Vagina (tissue), 2 donors: ENCODE measurements around the gene SMAD5. TPM values are rescaled to one million over a fixed set of nuclear protein-coding genes. Genes with fewer than 3 reads are reported as not detected.
A peak's percentile ranks its signal among the peaks of the same experiment; 100 is the strongest.

ENCODE experiments used
- DNase-seq, 2 donors: peaks; one replicate each; pipeline ENCODE4 v3.0.0-alpha.2; 2017; ENCODE audit errors: extremely low spot score in 2 of 2
- H3K27ac ChIP-seq: fragments of 200-600 bp; sonication (generic); one replicate; pipeline ENCODE4 v1.5.1; 2019
- H3K27me3 ChIP-seq: fragments of 200-600 bp; sonication (generic); one replicate; pipeline ENCODE4 v1.5.1; 2019
- H3K36me3 ChIP-seq, 2 donors: fragments of 200-600 bp; sonication (generic); one replicate each; pipeline ENCODE4 v1.5.1; 2017 to 2019
- H3K4me1 ChIP-seq: fragments of 200-600 bp; sonication (generic); one replicate; pipeline ENCODE4 v1.5.1; 2019
- H3K4me3 ChIP-seq, 2 donors: fragments of 200-600 bp; sonication (generic); 1 replicate in 1 of 2; 2 replicates in 1 of 2; pipeline ENCODE4 v1.5.1; 2016 to 2019
- H3K9me3 ChIP-seq: fragments of 200-600 bp; sonication (generic); one replicate; pipeline ENCODE4 v1.5.1; 2019
- POLR2A ChIP-seq, 2 donors: fragments of 450-650 bp; IDR thresholded peaks; one replicate each; pipeline ENCODE4 v1.6.1; 2017; ENCODE audit warnings: antibody characterized with exemption in 2 of 2, mild to moderate bottlenecking in 2 of 2, moderate library complexity in 2 of 2
- POLR2AphosphoS5 ChIP-seq, 2 donors: sonication (generic); formaldehyde crosslinking; IDR thresholded peaks; one replicate each; pipeline ENCODE4 v1.9.0; 2017; ENCODE audit warnings: antibody characterized with exemption in 2 of 2, mild to moderate bottlenecking in 2 of 2, low read depth in 1 of 2; ENCODE audit not compliant: insufficient read depth in 1 of 2
- intact Hi-C: fragments of 100-400 bp; cut with DNase I; formaldehyde crosslinking; loops from one replicate; pipeline ENCODE4 v1.15.1; 2023
- total RNA-seq: library from RNA; depleted of rRNA; stranded (reverse); fragments of >200 nt; gene quantifications from one replicate; pipeline ENCODE4 v1.2.3, GENCODE V29; 2016
- TF ChIP-seq, protein P1 (sequence below), 3 experiments: fragments of 450-650 bp in 2 of 3; fragments of 200-600 bp in 1 of 3; sonication (generic) in 1 of 3; IDR thresholded peaks; one replicate each; pipeline ENCODE4 v1.5.1; 2017 to 2019; ENCODE audit warnings: antibody characterized with exemption in 3 of 3, mild to moderate bottlenecking in 2 of 3, moderate library complexity in 2 of 3

The SMAD5 gene
- total RNA-seq, 1 donor from 2014 or later: 40.0 TPM

DNA sequence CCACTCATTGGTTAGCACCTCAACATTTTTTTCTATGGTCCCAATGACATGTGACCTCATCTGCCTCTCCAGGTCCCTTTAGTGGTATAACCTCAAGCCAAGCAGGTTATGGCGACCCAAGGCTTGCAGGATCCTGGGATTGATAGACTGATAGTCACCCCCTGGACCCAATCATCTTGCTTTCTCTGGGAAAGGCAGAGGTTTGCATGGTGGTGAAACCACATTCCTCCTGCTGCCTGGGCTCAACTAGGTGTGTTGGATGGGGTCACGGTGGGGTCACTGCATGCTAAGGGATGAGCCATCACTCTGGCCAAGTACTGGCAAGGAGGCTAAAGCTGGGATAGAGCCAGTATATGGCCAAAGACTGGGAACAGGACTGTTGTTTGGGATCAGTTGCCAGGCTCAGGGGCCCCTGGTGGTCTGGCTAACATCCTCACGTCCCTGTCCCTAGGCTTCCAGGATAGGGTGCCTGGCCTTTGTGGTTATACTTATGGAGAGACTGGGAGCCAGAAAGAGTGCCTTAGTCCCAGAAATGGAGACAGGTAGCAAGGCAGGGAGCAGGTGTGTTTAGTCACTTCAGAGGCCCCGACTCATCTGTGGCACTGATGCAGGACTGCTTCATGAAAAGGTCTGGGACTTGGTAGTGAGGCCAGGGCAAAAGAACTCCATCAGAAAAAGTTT is 65.0 kb downstream of the SMAD5 start:
- H3K27me3 ChIP-seq: no peaks in the 10 kb centered on the region

DNA sequence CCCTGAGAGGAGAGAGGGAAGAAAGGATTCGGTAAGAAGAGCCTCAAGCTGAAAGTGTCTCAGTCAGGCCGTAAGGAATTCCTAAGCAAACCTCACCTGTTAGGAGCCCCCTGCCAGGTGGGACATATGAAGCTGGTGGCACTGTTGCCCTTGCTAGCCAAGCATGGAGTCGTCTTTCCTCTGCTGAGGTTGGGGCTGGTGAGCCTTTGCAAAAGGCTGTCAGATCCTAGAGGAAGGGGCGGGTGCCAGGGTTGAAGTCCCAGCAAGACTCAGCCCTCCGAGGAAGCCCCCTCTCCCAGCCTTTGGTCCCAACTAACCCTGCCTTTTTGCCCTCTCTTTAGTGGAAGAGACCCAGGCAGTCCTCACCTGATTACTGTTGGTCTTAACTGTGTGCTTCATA is 65.8 kb downstream of the SMAD5 start:
- Histone ChIP-seq H3K27ac (no peak overlapping the region), H3K4me3 (no peak overlapping the region), H3K36me3 (no peaks in the 10 kb centered on the region), H3K4me1 (peaks cover under 1% of the 10 kb centered on the region), H3K9me3 (no peaks in the 10 kb centered on the region), H3K27me3 (no peaks in the 10 kb centered on the region)
- TF ChIP-seq POLR2AphosphoS5 (IDR thresholded peaks at IDR 0.05; ENCODE audit: insufficient read depth in 1 of 2, low read depth in 1 of 2) (no peak), POLR2A (IDR thresholded peaks at IDR 0.05) (no peak)
- TF ChIP-seq, protein P1, sequence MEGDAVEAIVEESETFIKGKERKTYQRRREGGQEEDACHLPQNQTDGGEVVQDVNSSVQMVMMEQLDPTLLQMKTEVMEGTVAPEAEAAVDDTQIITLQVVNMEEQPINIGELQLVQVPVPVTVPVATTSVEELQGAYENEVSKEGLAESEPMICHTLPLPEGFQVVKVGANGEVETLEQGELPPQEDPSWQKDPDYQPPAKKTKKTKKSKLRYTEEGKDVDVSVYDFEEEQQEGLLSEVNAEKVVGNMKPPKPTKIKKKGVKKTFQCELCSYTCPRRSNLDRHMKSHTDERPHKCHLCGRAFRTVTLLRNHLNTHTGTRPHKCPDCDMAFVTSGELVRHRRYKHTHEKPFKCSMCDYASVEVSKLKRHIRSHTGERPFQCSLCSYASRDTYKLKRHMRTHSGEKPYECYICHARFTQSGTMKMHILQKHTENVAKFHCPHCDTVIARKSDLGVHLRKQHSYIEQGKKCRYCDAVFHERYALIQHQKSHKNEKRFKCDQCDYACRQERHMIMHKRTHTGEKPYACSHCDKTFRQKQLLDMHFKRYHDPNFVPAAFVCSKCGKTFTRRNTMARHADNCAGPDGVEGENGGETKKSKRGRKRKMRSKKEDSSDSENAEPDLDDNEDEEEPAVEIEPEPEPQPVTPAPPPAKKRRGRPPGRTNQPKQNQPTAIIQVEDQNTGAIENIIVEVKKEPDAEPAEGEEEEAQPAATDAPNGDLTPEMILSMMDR (IDR thresholded peaks at IDR 0.05): no peak
- DNase-seq: no peak
- intact Hi-C loops: no loop called here

More for the DNA sequence above, 65.0 kb downstream of the SMAD5 start:
- no peak overlapping the region for H3K4me3 ChIP-seq
- DNase-seq: no peak
- no peaks in the 10 kb centered on the region for H3K9me3 ChIP-seq
- TF ChIP-seq, protein P1 (IDR thresholded peaks at IDR 0.05): no peak
- TF ChIP-seq POLR2AphosphoS5 (IDR thresholded peaks at IDR 0.05; ENCODE audit: insufficient read depth in 1 of 2, low read depth in 1 of 2) (no peak), POLR2A (IDR thresholded peaks at IDR 0.05) (no peak)
- no peak overlapping the region for H3K27ac ChIP-seq
- no peaks in the 10 kb centered on the region for H3K36me3 ChIP-seq
- intact Hi-C loops: no loop called here
- H3K4me1 ChIP-seq: peaks cover 9% of the 10 kb centered on the region

DNA sequence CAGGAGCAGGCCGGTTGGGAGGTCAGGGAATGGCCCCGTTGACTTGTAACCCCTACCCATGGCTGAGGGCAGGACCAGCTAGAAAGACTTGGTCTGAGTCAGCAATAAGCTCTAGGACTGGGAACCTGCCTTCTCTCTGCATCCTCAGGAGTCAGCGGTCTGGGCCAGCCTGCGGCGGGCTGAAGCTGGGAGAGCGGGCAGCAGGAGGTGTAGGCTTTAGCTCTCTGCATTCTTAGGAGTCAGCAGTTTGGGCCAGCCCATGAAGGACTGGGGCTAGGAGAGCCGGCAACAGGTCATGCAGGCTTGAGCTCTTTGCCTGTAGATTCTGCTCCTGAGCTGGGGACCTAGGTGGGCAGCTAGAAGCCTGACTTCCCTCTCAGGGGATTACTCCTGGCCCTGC is 66.8 kb downstream of the SMAD5 start:
- Histone ChIP-seq H3K27ac (no peak overlapping the region), H3K36me3 (no peaks in the 10 kb centered on the region), H3K27me3 (no peaks in the 10 kb centered on the region), H3K4me3 (no peak overlapping the region), H3K4me1 (no peaks in the 10 kb centered on the region), H3K9me3 (no peaks in the 10 kb centered on the region)
- intact Hi-C loops: no loop called here
- TF ChIP-seq POLR2A (IDR thresholded peaks at IDR 0.05) (no peak), POLR2AphosphoS5 (IDR thresholded peaks at IDR 0.05; ENCODE audit: insufficient read depth in 1 of 2, low read depth in 1 of 2) (no peak)
- TF ChIP-seq, protein P1 (IDR thresholded peaks at IDR 0.05): no peak
- no peak for DNase-seq

DNA sequence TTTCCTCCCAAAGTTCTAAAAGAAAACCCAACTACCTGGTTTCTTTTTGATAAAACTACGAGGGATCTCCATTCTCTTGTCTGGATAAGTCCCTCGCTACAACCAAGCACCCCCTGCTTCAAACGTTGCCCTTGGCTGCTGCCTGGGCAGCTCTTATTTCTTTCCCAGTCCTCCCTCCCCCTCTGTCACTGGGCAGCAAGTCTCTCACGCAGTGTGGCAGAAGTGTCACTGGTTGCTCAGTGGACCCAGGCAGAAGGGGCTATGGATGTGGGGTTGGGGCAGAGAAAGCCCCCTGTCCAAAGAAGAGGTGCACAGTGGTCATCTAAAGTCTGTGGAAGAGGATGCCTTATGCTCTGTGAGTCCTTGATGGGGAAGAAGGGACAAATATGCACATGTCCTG is 67.5 kb downstream of the SMAD5 start:
- intact Hi-C loops: no loop called here
- Histone ChIP-seq H3K36me3 (no peaks in the 10 kb centered on the region), H3K27me3 (no peaks in the 10 kb centered on the region), H3K4me3 (no peak overlapping the region), H3K4me1 (no peaks in the 10 kb centered on the region), H3K27ac (no peak overlapping the region), H3K9me3 (no peaks in the 10 kb centered on the region)
- peak in 1 of 2 donors; percentile 70 for DNase-seq
- TF ChIP-seq POLR2AphosphoS5 (IDR thresholded peaks at IDR 0.05; ENCODE audit: insufficient read depth in 1 of 2, low read depth in 1 of 2): no peak
- TF ChIP-seq POLR2A (IDR thresholded peaks at IDR 0.05): no peak
- TF ChIP-seq, protein P1 (IDR thresholded peaks at IDR 0.05): no peak

DNA sequence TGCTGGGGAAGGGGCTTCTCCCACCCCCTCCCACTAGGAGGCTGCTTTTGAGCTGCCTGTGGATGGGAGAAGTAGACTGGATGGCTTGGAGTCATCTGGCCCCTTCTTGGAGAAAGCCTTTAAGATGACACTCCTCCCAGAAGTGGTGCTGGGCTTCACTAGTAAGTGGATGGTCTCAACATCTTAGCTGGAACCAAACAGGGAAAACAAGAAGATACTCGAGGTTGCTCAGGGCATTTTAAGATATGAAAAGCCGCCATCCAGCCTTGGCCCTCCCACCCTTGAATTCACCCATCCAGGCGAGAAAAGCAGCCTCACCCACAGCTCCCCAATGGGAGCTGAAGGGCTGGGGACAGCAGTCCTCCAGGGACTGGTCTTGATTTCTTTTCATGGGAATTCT is 68.1 kb downstream of the SMAD5 start:
- intact Hi-C loops: no loop called here
- Histone ChIP-seq H3K27me3 (no peaks in the 10 kb centered on the region), H3K9me3 (no peaks in the 10 kb centered on the region), H3K4me1 (no peaks in the 10 kb centered on the region), H3K4me3 (no peak overlapping the region), H3K27ac (no peak overlapping the region), H3K36me3 (no peaks in the 10 kb centered on the region)
- DNase-seq: peak; percentile 46 to 64
- TF ChIP-seq POLR2A (IDR thresholded peaks at IDR 0.05) (no peak), POLR2AphosphoS5 (IDR thresholded peaks at IDR 0.05; ENCODE audit: insufficient read depth in 1 of 2, low read depth in 1 of 2) (no peak)
- TF ChIP-seq, protein P1 (IDR thresholded peaks at IDR 0.05): no peak
